ENCODE measurements around the gene UBR2. TPM values are rescaled to one million over a fixed set of nuclear protein-coding genes. Genes with fewer than 3 reads are reported as not detected.

Gene UBR2
- total and polyA plus RNA-seq, 2 donors (not counting 3 experiments of a cell fraction or from before 2014, with no cell fraction given) = 8.0 to 22.3 TPM

GRCh38 chr6:42688281-42688680, 124.5 kb downstream of the UBR2 start:
- Histone ChIP-seq H4K20me1 (replicated peaks; ENCODE audit: control insufficient read depth, extremely low read depth, insufficient read depth, low read length) (no peaks in the 10 kb centered on the region), H3K27ac (ENCODE audit: insufficient read depth, low read depth, low read length) (no peak overlapping the region), H3K4me3 (replicated peaks in 1 of 3; ENCODE audit: insufficient read depth in 1 of 3, low read depth in 1 of 3, low read length in 3 of 3) (no peak overlapping the region), H3K79me2 (ENCODE audit: control insufficient read depth, insufficient read depth, low read length) (no peaks in the 10 kb centered on the region), H2AFZ (ENCODE audit: low read depth, low read length) (no peak overlapping the region), H3K9me1 (replicated peaks; ENCODE audit: control insufficient read depth, extremely low read depth, insufficient read depth, low read length) (no peaks in the 10 kb centered on the region), H3K9ac (replicated peaks; ENCODE audit: extremely low read depth, insufficient read depth, low read length) (no peak overlapping the region), H3K27me3 (ENCODE audit: control insufficient read depth in 2 of 2, insufficient read depth in 2 of 2, low read length in 2 of 2) (no peaks in the 10 kb centered on the region), H3K4me1 (ENCODE audit: control insufficient read depth, extremely low read depth, insufficient read depth, low read length) (peaks cover 14% of the 10 kb centered on the region), H3K9me3 (replicated peaks; ENCODE audit: control insufficient read depth, insufficient read depth, low read length) (no peaks in the 10 kb centered on the region), H3K4me2 (ENCODE audit: insufficient read depth, low read length) (no peak overlapping the region), H3K36me3 (ENCODE audit: control insufficient read depth in 2 of 2, extremely low read depth in 1 of 2, insufficient read depth in 2 of 2, low read length in 2 of 2) (peaks cover 5 to 19% of the 10 kb centered on the region in 2 experiments)
- DNase-seq (ENCODE audit: low read depth, low spot score) (no peak), FAIRE-seq (no peak)
- TF ChIP-seq GATA2 (IDR thresholded peaks at IDR 0.05; ENCODE audit: insufficient read depth, insufficient read length, low read depth, low read length) = no peak
- no peak for TF ChIP-seq EZH2 (IDR thresholded peaks at IDR 0.05; ENCODE audit: borderline replicate concordance, low read depth, low read length, severe bottlenecking)
- TF ChIP-seq MYC (IDR thresholded peaks at IDR 0.05; ENCODE audit: low read depth, low read length) = no peak
- no peak for TF ChIP-seq JUN (IDR thresholded peaks at IDR 0.05; ENCODE audit: borderline replicate concordance, insufficient read depth, insufficient read length, low read depth)
- TF ChIP-seq MAX (IDR thresholded peaks at IDR 0.05; ENCODE audit: insufficient read depth, insufficient read length) = no peak
- TF ChIP-seq CTCF (IDR thresholded peaks at IDR 0.05; ENCODE audit: extremely low read depth in 1 of 2, insufficient read depth in 1 of 2, low read depth in 1 of 2, low read length in 2 of 2) = no peak
- no peak for TF ChIP-seq POLR2A (IDR thresholded peaks at IDR 0.05; ENCODE audit: low read depth, low read length)
- TF ChIP-seq POLR2AphosphoS5 (IDR thresholded peaks at IDR 0.05; ENCODE audit: insufficient read depth, low read depth, low read length) = no peak
- no peak for TF ChIP-seq FOS (IDR thresholded peaks at IDR 0.05; ENCODE audit: borderline replicate concordance, insufficient read depth, low read length)
- dilution Hi-C loops (cut with MboI; ENCODE audit: extremely low pct_ligation_motif_present, low sequenced_read_pairs) = no loop called here
- intact Hi-C loops (cut with micrococcal nuclease) = no loop called here
- BruUV-seq (replicated peaks) = no TSS peak
- CTCF ChIA-PET = interaction anchor here (0.8 to 1.5 kb wide), 5 partner anchors 27 to 210 kb away, joined by 3 to 12 read pairs (median 3); no protein-coding TSS in a partner anchor
- POLR2A ChIA-PET = interaction anchor here (0.5 kb wide), 1 partner anchor 58 kb away, joined by 6 read pairs; the partner anchor contains the start of gene TBCC

All from endothelial cell of umbilical vein (primary cell).